ENCODE measurements around the gene FAM171A2.
"Not testable (repeated sequence)": the region's sequence is repeated elsewhere in the genome, so short reads cannot be mapped to it uniquely, and the experiment has no call there.

The FAM171A2 gene

DNA sequence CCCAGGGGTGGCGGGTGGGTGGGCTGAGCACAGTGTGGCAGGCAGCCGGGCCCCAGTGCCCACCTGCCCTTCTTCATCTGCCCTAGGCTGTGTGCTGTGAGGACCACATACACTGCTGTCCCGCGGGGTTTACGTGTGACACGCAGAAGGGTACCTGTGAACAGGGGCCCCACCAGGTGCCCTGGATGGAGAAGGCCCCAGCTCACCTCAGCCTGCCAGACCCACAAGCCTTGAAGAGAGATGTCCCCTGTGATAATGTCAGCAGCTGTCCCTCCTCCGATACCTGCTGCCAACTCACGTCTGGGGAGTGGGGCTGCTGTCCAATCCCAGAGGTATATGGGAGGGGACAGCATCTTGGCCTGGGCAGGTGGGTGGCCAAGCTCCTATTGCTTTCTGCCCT lies 12.2 kb downstream of the FAM171A2 start:
- TF ChIP-seq ZFX (IDR thresholded peaks at IDR 0.05) (no peak), CTCF (conservative IDR thresholded peaks at IDR 0.05) (no peak)
- no peak overlapping the region for H3K27ac ChIP-seq

DNA sequence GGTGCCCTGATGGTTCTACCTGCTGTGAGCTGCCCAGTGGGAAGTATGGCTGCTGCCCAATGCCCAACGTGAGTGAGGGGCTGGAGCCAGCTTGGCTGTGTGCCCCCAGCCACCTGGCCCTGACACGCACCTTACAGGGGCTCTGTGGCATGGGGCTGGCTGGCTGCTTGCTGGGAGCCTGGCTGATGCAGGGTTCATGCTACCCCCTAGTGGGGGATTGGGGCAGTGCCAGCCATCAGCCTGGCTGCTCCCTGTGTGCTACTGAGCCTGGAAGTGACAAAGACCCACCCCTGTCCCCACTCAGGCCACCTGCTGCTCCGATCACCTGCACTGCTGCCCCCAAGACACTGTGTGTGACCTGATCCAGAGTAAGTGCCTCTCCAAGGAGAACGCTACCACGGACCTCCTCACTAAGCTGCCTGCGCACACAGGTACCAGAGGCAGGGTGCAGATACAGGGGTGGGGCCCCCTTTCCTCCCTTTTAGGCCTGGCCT lies 12.9 kb downstream of the FAM171A2 start:
- no peak overlapping the region for H3K27ac ChIP-seq
- no peak for TF ChIP-seq ZFX (IDR thresholded peaks at IDR 0.05)
- peak; percentile 70 for TF ChIP-seq CTCF (conservative IDR thresholded peaks at IDR 0.05)

GRCh38 chr17:44349553-44350070 lies 14.0 kb downstream of the FAM171A2 start:
- no peak overlapping the region for H3K27ac ChIP-seq

DNA sequence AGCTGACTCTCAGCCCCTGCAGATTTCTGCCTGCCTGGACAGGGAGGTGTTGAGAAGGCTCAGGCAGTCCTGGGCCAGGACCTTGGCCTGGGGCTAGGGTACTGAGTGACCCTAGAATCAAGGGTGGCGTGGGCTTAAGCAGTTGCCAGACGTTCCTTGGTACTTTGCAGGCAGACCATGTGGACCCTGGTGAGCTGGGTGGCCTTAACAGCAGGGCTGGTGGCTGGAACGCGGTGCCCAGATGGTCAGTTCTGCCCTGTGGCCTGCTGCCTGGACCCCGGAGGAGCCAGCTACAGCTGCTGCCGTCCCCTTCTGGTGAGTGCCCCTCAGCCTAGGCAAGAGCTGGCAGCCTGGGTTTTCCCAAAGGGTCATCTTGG lies 14.7 kb downstream of the FAM171A2 start:
- no peak overlapping the region for H3K27ac ChIP-seq
- TF ChIP-seq CTCF (conservative IDR thresholded peaks at IDR 0.05) (no peak), ZFX (IDR thresholded peaks at IDR 0.05) (no peak)

More at GRCh38 chr17:44349553-44350070, 14.0 kb downstream of the FAM171A2 start:
- TF ChIP-seq ZFX (IDR thresholded peaks at IDR 0.05), result no peak
- no peak for TF ChIP-seq CTCF (conservative IDR thresholded peaks at IDR 0.05)

DNA sequence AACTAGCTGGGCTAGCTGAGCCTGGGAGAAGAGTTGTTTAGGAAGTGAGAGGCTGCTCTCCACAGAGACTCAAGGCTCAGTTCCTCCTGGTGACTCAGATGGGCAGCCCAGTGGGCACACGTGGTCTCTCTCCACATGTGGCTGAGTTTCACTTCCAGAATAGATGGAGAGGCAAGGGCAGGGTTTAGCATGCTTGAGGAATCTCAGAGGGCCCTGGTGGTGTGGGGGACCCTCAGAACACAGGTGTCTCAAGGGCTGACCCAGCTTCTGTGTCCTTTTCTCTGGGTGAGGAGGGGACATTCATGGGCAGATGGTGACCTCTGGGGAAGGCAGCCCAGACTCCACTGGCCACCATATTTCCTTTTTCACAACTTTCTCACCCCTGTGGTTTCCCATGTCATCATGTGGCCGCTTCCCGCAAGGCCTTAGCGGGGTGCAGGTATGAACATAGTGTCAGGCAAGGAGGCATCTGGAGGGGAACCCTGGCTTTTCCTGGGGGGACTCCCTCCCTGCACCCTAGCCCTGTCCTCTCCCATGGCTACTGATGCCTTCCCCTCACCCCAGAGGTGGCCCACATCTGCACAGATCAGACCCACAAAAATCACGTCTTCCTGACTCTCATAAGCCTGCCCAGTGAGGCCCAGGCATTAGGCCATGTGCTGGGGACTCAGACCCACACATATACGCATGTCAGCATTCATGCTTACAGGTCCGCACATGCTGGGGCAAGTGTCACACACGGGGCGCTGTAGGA lies 15.2 kb downstream of the FAM171A2 start:
- no peak overlapping the region for H3K27ac ChIP-seq
- TF ChIP-seq ZFX (IDR thresholded peaks at IDR 0.05) (no peak), CTCF (conservative IDR thresholded peaks at IDR 0.05) (no peak)

DNA sequence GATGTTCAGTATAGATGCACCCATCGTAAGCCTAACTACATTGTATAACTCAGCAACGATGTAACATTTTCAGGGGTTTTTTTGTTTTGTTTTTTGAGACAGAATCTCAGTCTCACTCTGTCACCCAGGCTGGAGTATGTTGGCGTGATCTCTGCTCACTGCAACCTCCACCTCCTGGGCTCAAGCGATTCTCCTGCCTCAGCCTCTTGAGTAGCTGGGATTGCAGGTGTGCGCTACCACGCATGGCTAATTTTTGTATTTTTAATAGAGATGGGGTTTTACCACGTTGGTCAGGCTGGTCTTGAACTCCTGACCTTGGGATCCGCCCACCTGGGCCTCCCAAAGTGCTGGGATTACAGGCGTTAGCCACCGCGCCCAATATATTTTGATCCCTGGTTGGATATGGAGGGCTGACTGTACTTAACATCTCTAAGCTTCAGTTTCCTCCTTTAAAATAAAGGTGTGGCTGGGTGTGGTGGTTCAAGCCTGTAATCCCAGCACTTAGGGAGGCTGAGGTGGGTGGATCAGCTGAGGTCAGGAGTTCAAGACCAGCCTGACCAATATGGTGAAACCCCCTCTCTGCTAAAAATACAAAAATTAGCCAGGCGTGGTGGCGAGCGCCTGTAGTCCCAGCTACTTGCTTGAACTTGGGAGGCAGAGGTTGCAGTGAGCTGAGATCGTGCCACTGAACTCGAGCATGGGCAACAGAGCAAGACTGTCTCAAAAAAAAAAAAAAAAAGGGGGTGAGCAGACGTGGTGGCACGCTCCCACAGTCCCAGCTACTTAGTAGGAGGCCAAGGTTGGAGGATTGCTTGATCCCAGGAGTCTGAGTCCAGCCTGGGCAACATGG lies 16.2 kb downstream of the FAM171A2 start:
- H3K27ac ChIP-seq, result not testable (repeated sequence)

GRCh38 chr17:44346064-44346844 lies 17.4 kb downstream of the FAM171A2 start:
- no peak overlapping the region; the same call in 1 of the 2 replicates for H3K27ac ChIP-seq
- no peak for TF ChIP-seq CTCF (conservative IDR thresholded peaks at IDR 0.05)
- no peak for TF ChIP-seq ZFX (IDR thresholded peaks at IDR 0.05)

Data from C4-2B (cell line).